K562 (cell line): Measurements from ENCODE around the gene MYG1. TPM values are rescaled to one million over a fixed set of nuclear protein-coding genes. Genes with fewer than 3 reads are reported as not detected.
A peak's percentile ranks its signal among the peaks of the same experiment; 100 is the strongest.

Experiments used
- KHSRP ChIP-seq: fragments of 450-650 bp; IDR thresholded peaks from 2 replicates; pipeline ENCODE4 v1.6.1; 2017
- POLR2G ChIP-seq: fragments of 200-400 bp; formaldehyde crosslinking; IDR thresholded peaks from 2 replicates; pipeline ENCODE4 v1.6.1; 2017; ENCODE audit warnings: low read depth, mild to moderate bottlenecking, antibody characterized with exemption, low read length, moderate library complexity
- SIX5 ChIP-seq, 2 experiments: IDR thresholded peaks; 2 replicates each; pipeline ENCODE4 v1.6.1; 2011; ENCODE audit warnings: low read length in 2 of 2, borderline replicate concordance in 1 of 2, low read depth in 1 of 2, mild to moderate bottlenecking in 1 of 2, moderate library complexity in 1 of 2; ENCODE audit not compliant: insufficient read depth in 1 of 2
- TAF1 ChIP-seq: IDR thresholded peaks from 2 replicates; pipeline ENCODE4 v1.6.1; 2011; ENCODE audit warnings: mild to moderate bottlenecking, low read length, moderate library complexity; ENCODE audit not compliant: insufficient read depth, control insufficient read depth, severe bottlenecking; ENCODE audit errors: extremely low read depth
- TOE1 ChIP-seq, 2 experiments: fragments of 450-650 bp in 1 of 2; sonication (generic) in 1 of 2; formaldehyde crosslinking in 1 of 2; IDR thresholded peaks; 2 replicates each; pipeline versions ENCODE4 v1.7.1 to v1.8.0; 2016 to 2022; ENCODE audit warnings: borderline replicate concordance in 2 of 2, mild to moderate bottlenecking in 2 of 2, antibody characterized with exemption in 1 of 2, inconsistent platforms in 1 of 2, low read depth in 1 of 2, missing genetic modification reagents in 1 of 2, moderate library complexity in 1 of 2
- ZNF780A ChIP-seq: fragments of 250-450 bp; sonication (Bioruptor Pico); IDR thresholded peaks from 2 replicates; pipeline ENCODE4 v1.5.0; 2021; ENCODE audit warnings: mild to moderate bottlenecking
- polyA plus RNA-seq, 8 experiments: library from polyadenylated mRNA; depleted of rRNA in 4 of 8; stranded (reverse) in 5 of 8; unstranded in 3 of 8; fragments of >200 nt; fragmentation: Nextera tagmentation in 2 of 8; fragmentation: Illumina TruSeq in 1 of 8; extraction: Ambion mirVana in 2 of 8; extraction: Trizol in 1 of 8; gene quantifications; 2 replicates each; pipeline versions ENCODE4 v1.2.1 to v1.2.3, GENCODE V29; 2011 to 2014; ENCODE audit warnings: inconsistent platforms in 1 of 8, missing spikeins in 1 of 8
- total RNA-seq, 7 experiments: library from RNA; depleted of rRNA in 6 of 7; stranded (reverse); fragments of >200 nt in 6 of 7; fragmentation: Illumina TruSeq in 2 of 7; extraction: Trizol in 2 of 7; gene quantifications; 2 replicates each; pipeline versions ENCODE4 v1.2.1 to v1.2.3, GENCODE V29; 2011 to 2021; ENCODE audit warnings: low replicate concordance in 1 of 7
- TF ChIP-seq, protein P1 (sequence below): fragments of 200-600 bp; sonication (generic); IDR thresholded peaks from one replicate; pipeline ENCODE4 v1.6.1; 2012; ENCODE audit warnings: mild to moderate bottlenecking, low read depth, low read length, inconsistent platforms
- TF ChIP-seq, protein P2 (sequence below): fragments of 450-650 bp; IDR thresholded peaks from 2 replicates; pipeline ENCODE4 v1.6.1; 2017; ENCODE audit warnings: antibody characterized with exemption, mild to moderate bottlenecking
- TF ChIP-seq, protein P3 (sequence below): sonication (generic); formaldehyde crosslinking; IDR thresholded peaks from 2 replicates; pipeline ENCODE4 v1.8.0; 2022; ENCODE audit warnings: mild to moderate bottlenecking, missing genetic modification reagents

Gene MYG1
- total and polyA plus RNA-seq, 9 of the 15 experiments (the other 6 are each of a cell fraction or from before 2014, with no cell fraction given) = 0.45 to 5.6 (median 2.1) TPM

DNA sequence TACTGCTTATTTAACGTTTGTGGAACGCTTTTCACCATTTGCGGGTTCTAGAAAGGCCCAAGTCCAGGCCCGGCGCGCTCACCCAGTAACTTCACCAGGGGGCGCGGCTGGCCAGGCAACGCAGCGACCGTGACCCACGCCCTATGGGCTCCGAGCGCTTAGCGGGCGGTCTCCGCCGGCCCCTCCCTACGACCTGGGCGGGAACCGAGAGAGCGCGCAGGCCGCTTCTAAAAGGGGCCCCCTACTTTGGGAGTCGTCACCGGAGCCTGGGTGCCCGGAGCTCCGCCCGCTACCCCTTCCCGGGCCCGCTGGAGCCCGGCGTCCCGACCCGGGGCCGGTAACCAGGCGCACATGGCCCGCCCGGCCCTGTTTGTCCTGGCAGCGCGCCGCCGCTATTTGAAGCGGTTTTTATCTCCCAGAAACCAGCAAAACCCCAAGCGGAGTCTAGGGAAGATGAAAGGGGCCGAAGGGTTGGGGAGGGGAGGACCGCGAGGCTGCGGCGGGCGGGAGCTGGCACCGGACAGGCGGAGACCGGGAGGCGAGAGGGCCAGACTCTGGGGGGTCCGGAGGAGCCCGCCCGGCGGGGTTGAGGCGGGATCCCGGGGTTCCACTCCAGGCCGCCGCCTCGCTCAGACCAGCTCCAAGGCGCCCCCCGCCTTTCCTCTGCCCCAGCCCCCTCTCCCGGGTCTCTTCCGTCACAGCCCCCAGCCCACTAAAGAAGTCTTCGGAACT is 25.4 kb downstream of the MYG1 start (continued):
- TF ChIP-seq, protein P1, sequence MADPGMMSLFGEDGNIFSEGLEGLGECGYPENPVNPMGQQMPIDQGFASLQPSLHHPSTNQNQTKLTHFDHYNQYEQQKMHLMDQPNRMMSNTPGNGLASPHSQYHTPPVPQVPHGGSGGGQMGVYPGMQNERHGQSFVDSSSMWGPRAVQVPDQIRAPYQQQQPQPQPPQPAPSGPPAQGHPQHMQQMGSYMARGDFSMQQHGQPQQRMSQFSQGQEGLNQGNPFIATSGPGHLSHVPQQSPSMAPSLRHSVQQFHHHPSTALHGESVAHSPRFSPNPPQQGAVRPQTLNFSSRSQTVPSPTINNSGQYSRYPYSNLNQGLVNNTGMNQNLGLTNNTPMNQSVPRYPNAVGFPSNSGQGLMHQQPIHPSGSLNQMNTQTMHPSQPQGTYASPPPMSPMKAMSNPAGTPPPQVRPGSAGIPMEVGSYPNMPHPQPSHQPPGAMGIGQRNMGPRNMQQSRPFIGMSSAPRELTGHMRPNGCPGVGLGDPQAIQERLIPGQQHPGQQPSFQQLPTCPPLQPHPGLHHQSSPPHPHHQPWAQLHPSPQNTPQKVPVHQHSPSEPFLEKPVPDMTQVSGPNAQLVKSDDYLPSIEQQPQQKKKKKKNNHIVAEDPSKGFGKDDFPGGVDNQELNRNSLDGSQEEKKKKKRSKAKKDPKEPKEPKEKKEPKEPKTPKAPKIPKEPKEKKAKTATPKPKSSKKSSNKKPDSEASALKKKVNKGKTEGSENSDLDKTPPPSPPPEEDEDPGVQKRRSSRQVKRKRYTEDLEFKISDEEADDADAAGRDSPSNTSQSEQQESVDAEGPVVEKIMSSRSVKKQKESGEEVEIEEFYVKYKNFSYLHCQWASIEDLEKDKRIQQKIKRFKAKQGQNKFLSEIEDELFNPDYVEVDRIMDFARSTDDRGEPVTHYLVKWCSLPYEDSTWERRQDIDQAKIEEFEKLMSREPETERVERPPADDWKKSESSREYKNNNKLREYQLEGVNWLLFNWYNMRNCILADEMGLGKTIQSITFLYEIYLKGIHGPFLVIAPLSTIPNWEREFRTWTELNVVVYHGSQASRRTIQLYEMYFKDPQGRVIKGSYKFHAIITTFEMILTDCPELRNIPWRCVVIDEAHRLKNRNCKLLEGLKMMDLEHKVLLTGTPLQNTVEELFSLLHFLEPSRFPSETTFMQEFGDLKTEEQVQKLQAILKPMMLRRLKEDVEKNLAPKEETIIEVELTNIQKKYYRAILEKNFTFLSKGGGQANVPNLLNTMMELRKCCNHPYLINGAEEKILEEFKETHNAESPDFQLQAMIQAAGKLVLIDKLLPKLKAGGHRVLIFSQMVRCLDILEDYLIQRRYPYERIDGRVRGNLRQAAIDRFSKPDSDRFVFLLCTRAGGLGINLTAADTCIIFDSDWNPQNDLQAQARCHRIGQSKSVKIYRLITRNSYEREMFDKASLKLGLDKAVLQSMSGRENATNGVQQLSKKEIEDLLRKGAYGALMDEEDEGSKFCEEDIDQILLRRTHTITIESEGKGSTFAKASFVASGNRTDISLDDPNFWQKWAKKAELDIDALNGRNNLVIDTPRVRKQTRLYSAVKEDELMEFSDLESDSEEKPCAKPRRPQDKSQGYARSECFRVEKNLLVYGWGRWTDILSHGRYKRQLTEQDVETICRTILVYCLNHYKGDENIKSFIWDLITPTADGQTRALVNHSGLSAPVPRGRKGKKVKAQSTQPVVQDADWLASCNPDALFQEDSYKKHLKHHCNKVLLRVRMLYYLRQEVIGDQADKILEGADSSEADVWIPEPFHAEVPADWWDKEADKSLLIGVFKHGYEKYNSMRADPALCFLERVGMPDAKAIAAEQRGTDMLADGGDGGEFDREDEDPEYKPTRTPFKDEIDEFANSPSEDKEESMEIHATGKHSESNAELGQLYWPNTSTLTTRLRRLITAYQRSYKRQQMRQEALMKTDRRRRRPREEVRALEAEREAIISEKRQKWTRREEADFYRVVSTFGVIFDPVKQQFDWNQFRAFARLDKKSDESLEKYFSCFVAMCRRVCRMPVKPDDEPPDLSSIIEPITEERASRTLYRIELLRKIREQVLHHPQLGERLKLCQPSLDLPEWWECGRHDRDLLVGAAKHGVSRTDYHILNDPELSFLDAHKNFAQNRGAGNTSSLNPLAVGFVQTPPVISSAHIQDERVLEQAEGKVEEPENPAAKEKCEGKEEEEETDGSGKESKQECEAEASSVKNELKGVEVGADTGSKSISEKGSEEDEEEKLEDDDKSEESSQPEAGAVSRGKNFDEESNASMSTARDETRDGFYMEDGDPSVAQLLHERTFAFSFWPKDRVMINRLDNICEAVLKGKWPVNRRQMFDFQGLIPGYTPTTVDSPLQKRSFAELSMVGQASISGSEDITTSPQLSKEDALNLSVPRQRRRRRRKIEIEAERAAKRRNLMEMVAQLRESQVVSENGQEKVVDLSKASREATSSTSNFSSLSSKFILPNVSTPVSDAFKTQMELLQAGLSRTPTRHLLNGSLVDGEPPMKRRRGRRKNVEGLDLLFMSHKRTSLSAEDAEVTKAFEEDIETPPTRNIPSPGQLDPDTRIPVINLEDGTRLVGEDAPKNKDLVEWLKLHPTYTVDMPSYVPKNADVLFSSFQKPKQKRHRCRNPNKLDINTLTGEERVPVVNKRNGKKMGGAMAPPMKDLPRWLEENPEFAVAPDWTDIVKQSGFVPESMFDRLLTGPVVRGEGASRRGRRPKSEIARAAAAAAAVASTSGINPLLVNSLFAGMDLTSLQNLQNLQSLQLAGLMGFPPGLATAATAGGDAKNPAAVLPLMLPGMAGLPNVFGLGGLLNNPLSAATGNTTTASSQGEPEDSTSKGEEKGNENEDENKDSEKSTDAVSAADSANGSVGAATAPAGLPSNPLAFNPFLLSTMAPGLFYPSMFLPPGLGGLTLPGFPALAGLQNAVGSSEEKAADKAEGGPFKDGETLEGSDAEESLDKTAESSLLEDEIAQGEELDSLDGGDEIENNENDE = no peak
- peak; percentile 98 for TF ChIP-seq POLR2G
- TF ChIP-seq TAF1 = peak; percentile 71
- TF ChIP-seq SIX5 (IDR thresholded peaks at IDR 0.05; ENCODE audit: borderline replicate concordance in 1 of 2, insufficient read depth in 1 of 2, low read depth in 1 of 2, low read length in 2 of 2) = no peak
- TF ChIP-seq, protein P2, sequence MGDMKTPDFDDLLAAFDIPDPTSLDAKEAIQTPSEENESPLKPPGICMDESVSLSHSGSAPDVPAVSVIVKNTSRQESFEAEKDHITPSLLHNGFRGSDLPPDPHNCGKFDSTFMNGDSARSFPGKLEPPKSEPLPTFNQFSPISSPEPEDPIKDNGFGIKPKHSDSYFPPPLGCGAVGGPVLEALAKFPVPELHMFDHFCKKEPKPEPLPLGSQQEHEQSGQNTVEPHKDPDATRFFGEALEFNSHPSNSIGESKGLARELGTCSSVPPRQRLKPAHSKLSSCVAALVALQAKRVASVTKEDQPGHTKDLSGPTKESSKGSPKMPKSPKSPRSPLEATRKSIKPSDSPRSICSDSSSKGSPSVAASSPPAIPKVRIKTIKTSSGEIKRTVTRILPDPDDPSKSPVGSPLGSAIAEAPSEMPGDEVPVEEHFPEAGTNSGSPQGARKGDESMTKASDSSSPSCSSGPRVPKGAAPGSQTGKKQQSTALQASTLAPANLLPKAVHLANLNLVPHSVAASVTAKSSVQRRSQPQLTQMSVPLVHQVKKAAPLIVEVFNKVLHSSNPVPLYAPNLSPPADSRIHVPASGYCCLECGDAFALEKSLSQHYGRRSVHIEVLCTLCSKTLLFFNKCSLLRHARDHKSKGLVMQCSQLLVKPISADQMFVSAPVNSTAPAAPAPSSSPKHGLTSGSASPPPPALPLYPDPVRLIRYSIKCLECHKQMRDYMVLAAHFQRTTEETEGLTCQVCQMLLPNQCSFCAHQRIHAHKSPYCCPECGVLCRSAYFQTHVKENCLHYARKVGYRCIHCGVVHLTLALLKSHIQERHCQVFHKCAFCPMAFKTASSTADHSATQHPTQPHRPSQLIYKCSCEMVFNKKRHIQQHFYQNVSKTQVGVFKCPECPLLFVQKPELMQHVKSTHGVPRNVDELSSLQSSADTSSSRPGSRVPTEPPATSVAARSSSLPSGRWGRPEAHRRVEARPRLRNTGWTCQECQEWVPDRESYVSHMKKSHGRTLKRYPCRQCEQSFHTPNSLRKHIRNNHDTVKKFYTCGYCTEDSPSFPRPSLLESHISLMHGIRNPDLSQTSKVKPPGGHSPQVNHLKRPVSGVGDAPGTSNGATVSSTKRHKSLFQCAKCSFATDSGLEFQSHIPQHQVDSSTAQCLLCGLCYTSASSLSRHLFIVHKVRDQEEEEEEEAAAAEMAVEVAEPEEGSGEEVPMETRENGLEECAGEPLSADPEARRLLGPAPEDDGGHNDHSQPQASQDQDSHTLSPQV = peak; percentile 82
- TF ChIP-seq, protein P3, sequence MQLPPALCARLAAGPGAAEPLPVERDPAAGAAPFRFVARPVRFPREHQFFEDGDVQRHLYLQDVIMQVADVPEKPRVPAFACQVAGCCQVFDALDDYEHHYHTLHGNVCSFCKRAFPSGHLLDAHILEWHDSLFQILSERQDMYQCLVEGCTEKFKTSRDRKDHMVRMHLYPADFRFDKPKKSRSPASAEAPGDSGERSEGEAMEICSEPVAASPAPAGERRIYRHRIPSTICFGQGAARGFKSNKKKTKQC (CRISPR knock-in tag) = peak; percentile 26; the same call in 1 of the 2 replicates
- TF ChIP-seq KHSRP = no peak
- 0 out of 2 replicates have a peak, but pooled peaks have one; percentile 49 for TF ChIP-seq TOE1 (IDR thresholded peaks at IDR 0.05; ENCODE audit: borderline replicate concordance)
- no peak for TF ChIP-seq TOE1 (CRISPR knock-in tag; IDR thresholded peaks at IDR 0.05; ENCODE audit: borderline replicate concordance, low read depth)
- TF ChIP-seq ZNF780A (CRISPR knock-in tag) = no peak
